Left colon (tissue), 2 donors: ENCODE data around the gene RANGAP1. TPM values are rescaled to one million over a fixed set of nuclear protein-coding genes. Genes with fewer than 3 reads are reported as not detected.
A peak's percentile ranks its signal among the peaks of the same experiment; 100 is the strongest.

ENCODE experiments used
- ATAC-seq: fragments of 200-7000 bp; cut with Tn5 transposase; one replicate; pipeline ENCODE4 v1.9.1; 2020; ENCODE audit warnings: mild to moderate bottlenecking, moderate library complexity
- DNase-seq, 2 donors: peaks; one replicate each; pipeline ENCODE4 v3.0.0-alpha.2; 2020
- intact Hi-C, 2 donors: fragments of 100-400 bp; cut with DNase I in 1 of 2; cut with micrococcal nuclease in 1 of 2; formaldehyde crosslinking; loops; one replicate each; pipeline versions ENCODE4 v1.11.2 to v1.14.0; 2022; cut with DNase I, micrococcal nuclease
- microRNA-seq, 2 donors: library from miRNA; unstranded; fragments of <30 nt; microRNA quantifications; one replicate each; pipeline versions ENCODE4 v1.1.0 to v1.2.0, GENCODE V29; 2020
- total RNA-seq, 2 donors: library from RNA; stranded (reverse); fragmentation: NEBNext Ultra II Directional; extraction: Animal tissue kit (Norgen Biotek cat#: 25700); gene quantifications; one replicate each; pipeline ENCODE4 v1.2.1, GENCODE V29; 2021
- donor health status: DM: no; HTN: no; CAD: no.
- donor health status: DM: yes; HTN: yes; CAD: no.

The RANGAP1 gene
- total RNA-seq, 2 donors from 2014 or later: 28.4 to 35.1 TPM

DNA sequence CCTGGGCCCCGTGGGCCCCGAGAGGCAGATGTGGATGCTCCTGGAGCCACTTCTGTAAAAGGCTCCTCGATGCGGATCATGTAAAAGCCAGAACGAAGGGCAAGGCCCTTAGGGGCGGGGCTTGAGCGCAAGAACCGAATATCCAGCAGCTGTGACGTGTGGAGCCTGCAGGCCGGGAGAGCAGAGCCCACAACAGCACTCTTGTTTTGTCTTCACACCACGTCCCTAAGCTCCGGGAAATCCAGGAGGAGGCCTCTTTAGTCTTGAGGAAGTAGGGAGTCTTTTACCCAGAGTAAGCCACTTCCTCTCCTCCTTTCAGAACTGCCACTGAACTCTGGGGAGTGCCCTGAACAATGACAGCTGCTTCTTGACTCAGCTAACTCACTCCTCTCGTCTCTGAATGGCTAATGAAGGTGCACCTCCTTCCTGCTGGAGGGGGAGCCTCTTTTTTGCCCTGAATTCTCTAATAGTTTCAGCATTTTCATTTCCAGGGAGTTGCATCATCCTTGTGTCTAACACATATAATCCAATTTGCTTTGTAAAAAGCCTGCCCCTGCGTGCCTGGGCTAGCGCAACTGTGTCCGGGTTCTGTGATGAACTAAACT lies 68.3 kb downstream of the RANGAP1 start:
- DNase-seq: peak; percentile 53 to 67
- intact Hi-C loops: no loop called here
- ATAC-seq: peak; percentile 66

DNA sequence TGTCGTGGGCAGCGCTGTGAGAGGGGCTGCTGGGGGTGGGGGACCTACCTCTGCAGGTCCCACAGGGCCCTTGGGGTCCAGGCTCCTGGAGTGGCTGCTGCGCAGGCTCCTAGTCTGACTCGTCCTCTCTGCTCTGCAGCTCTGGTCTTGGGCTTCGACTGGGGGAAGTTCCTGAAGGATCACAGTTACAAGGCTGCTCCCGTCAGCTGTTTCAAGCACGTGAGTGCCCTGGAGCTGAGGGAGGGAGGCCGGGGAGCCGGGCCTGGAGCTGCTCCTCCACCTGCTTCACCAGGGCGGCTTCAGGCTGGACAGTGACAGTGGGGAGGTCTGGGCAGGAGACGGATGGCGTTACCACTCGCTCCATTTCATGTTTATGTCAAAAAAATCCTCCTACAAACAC lies 69.0 kb downstream of the RANGAP1 start:
- ATAC-seq (no peak), DNase-seq (no peak)
- intact Hi-C loops: no loop called here

DNA sequence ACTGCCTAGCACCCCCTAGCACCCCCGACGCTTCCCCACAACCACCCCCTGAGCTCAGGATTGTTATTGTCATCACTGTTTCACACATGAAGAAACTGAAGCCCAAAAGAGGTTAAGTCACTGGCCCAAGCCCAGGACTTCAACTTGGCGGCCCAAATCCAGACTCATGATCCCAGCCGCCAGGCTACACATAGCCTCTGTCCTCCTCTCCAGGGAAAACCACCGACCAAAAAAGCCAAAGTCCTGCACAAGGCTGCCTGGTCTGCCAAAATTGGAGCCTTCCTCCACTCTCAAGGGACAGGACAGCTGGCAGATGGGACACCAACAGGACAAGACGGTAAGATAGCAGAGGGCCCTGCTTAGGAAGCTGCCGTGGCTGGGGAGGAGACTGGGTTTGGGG lies 70.1 kb downstream of the RANGAP1 start:
- no peak for DNase-seq
- intact Hi-C loops: no loop called here
- no peak for ATAC-seq

DNA sequence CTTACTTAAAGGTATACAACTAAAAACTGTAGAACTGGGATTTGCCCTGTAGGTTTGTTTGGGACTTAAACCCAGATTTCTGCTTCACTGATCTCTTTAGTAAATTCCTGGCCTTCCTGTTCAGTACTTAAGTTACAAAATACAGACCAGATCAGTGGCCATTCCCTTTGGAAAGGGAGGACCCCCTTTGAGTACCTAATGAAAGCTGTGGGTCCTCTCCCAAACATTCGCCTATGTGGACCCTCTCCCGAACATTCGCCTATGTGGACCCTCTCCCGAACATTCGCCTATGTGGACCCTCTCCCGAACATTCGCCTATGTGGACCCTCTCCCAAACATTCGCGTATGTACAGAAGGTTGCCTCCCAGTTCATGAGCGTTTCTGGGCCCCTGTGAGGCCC lies 70.6 kb downstream of the RANGAP1 start:
- intact Hi-C loops: no loop called here
- DNase-seq (no peak), ATAC-seq (no peak)

DNA sequence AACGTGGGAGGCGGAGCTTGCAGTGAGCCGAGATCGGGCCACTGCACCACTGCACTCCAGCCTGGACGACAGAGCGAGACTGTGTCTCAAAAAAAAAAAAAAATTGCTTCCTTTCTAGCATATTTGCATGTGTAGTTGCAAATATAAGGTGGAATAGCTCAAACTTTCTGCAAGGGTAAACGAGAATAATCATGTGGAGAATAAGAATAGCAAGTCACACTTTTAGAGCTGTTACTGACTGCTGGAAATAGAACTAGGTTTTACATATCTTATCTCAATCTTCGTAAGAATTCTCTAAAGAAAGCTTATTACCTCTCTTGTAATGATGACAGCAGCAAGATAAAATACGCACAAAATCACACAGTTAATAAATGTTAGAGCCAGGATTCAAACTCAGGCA lies 79.3 kb downstream of the RANGAP1 start:
- DNase-seq (no peak), ATAC-seq (no peak)
- intact Hi-C loops: no loop called here

DNA sequence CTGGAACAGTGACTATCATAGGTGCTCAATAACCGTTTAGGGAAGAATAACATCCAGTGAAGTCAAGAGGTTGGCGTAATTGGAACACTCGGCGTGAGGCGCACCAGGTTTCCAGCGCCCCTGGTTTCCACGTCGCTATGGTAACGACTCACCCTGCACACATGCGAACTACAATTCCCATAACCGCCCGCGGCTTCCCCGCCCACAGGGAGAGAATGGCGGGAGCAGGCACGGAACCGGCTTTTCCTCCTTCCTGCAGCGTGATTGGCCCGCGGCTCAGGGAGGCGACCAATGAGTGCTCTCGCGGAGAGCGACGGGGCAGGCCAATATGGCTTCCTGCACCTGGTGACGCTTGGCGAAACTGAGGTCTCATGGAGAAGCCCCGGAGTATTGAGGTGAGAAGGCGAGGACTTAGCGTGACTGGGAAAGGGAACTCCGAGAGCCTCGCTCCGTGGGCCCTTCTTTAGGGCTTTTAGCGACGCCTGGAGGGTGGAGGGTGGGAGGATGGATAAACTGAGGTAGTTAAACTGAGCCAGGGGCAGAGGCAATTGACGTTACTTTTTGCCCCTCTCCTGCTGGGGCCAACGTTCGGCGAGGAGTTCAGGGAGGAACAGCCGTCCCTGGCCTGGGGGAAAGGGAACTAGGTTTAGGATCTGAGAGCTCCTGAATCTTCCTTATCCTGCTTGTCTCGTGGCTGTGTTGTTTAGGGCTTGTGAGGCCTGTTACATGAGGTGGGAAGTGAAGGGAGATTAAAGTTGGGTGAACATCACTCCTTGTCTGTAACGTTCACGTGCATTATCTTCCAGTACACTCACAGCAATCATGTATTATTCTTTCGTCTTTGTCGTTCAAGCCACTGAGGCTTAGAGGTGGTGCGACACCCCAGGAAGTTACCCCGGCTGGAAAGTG lies 80.7 kb downstream of the RANGAP1 start, which contains the start of gene L3MBTL2:
Gene L3MBTL2, plus strand, starts transcription at position 321 of the 909 bp plus-strand sequence. Its CDS starts 51 bp downstream, at position 372.
- ATAC-seq: peak; percentile 100
- peak; percentile 97 to 98 for DNase-seq
- intact Hi-C loops: no loop called here

DNA sequence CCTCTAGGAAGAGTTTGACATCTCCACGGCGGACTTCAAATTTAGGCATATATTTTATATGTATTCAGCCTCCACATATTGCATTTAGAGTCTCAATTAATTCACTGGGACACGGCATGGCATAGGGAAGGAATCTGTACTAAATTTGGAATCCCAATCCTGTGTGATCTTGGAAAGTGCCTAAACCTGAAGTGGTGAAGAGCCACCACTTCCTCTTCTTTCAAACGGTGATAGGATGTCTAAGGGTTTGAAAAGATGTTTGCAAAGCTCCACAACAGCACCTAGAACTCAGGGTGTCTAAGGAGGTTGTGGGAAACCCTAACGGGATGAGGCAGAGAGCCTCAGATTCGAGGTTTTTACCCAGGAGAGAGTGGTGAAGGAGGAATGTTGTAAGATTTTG lies 81.9 kb downstream of the RANGAP1 start:
- ATAC-seq: no peak
- no peak for DNase-seq
- intact Hi-C loops: no loop called here

DNA sequence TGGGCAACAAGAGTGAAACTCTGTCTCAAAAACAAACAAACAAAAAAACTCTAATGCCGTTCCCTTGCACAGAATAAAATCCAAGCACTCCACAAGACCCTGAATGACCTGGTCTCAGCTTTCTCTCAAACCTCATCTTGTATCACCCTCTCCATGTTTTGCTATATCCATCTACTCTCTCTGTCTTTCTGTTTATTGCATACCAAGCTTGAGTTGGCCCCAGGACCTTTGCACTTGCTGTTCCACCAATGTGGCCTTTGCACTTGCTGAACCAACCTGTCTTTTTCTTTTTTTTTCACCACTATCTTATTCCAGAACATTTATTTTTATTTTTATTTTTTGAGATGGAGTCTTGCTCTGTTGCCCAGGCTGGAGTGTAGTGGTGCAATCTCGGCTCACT lies 82.9 kb downstream of the RANGAP1 start:
- no peak for ATAC-seq
- no peak for DNase-seq

DNA sequence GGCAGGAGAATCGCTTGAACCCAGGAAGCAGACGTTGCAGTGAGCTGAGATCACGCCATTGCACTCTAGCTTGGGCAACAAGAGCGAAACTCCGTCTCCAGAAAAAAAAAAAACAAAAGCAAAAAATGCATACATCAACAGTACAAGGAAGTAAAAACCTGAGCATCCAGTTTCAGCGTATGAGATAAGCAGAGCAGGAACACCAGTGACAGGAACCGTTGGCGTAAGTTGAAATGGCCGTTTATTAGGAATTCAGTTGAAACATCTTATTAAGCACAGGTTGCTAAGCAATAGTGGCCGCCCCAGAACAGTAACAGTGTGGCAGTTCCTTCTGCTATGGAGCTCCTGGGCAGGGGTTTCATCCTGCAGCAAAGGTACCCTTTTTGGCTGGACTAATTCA lies 84.8 kb downstream of the RANGAP1 start:
- DNase-seq: no peak
- intact Hi-C loops: no loop called here
- no peak for ATAC-seq

More for the DNA sequence above, 82.9 kb downstream of the RANGAP1 start:
- intact Hi-C loops: no loop called here

DNA sequence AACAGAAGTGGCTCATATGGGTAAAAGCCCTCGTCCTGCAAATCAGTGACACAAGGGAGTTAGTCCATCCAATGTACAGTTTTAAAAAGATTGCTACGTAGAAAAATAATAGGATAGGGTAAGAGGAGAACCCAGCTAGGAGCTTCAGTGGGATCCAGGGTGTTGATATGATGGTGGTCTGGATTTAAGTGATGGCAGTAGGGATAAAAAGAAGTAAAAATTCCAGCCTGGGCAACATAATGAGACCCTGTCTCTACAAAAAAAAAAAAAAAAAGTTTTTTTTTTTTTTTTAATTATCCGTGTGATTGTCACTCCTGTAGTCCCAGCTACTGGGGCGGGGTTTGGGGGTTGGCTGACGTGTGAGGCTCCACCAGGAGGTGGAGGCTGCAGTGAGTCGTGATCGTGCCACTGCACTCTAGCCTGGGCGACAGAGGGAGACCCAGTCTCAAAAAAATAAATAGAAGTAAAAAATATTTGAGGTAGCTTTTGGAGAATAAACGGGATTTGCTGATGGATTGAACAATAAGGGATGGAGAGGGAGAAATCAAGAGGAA lies 87.9 kb downstream of the RANGAP1 start:
- ATAC-seq (peak; percentile 62), DNase-seq (peak; percentile 56 to 60)
- intact Hi-C loops: no loop called here

DNA sequence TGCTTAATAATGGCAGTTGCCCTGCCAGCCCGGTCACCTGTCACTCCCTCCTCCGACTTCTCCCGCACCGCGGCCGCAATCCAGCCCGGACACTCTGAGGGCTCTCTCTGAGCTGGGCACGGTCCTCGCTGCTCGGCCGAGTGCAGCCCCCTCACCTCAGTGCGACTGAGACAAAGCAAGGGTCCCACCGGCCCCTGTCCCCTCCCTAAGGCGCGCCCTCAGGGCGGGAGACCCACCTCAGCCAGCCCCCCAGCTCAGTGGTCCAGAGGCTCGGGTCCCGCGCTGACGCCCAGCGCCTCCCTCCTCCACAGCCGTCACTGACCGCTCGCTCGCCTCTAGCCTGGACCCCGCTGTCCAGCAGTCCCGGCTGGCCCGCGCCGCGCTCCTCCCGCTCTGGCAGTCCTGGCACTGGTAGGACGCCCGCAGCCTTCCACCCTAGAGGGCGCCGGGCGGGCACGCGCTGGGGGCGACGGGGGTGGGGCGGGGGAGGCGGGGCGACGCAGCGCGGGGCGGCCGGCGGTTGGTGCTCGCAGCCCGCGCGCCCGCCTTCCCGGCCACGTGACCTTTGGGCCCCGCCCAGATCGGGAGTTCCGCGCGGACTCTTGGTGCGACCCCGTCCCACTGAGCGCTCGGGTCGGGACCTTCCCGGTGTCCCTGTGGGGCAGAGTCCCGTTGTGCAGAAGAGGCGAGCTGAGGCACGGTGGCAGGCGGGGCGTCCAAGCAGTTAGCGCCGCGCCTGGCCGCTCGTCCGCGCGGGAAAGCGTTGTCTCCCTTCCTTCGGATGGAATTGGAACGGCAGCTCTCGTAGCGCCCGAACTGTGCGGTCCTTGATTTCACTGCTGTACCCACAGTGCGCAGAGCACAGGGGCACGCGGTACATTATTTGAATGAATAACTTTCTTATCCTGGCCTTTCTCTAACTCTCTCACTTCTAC lies 88.7 kb downstream of the RANGAP1 start:
- ATAC-seq (peak; percentile 89), DNase-seq (peak; percentile 80 to 89)
- intact Hi-C loops: no loop called here

Small RNA genes within 50 kb of the gene (microRNA-seq; reads per million reads assigned to microRNA genes)
- 0 reads per million in 2 donors for gene MIR6889

Other genes starting within 250 kb of the RANGAP1 start
- 10 to 100 TPM; 63.0 to 67.6 TPM for gene EP300, start 193.6 kb downstream of the RANGAP1 start, total RNA-seq
- gene L3MBTL2, start 80.9 kb downstream of the RANGAP1 start, total RNA-seq: 10 to 100 TPM; 16.1 to 18.9 TPM
- gene CHADL, start 45.3 kb downstream of the RANGAP1 start, total RNA-seq: 1 to 10 TPM in 1 of 2 donors, under 1 TPM in 1; 0.61 to 2.6 TPM
- gene ZC3H7B, start 15.3 kb upstream of the RANGAP1 start, total RNA-seq: 10 to 100 TPM; 35.3 to 38.8 TPM
- gene TEF, start 95.8 kb upstream of the RANGAP1 start, total RNA-seq: 10 to 100 TPM; 19.6 to 30.9 TPM
- gene TOB2, start 160.6 kb upstream of the RANGAP1 start, total RNA-seq: 10 to 100 TPM; 57.5 to 66.7 TPM
- gene PHF5A, start 182.5 kb upstream of the RANGAP1 start, total RNA-seq: 10 to 100 TPM; 32.1 to 35.3 TPM
- 100 to 1,000 TPM; 271 to 289 TPM for gene ACO2, start 182.9 kb upstream of the RANGAP1 start, total RNA-seq